22Rv1 (cell line): ENCODE data around the gene USP48.

Source experiments
- CTCF ChIP-seq: fragments of 450-650 bp; IDR thresholded peaks from 2 replicates; pipeline ENCODE4 v1.5.1; 2017; ENCODE audit warnings: mild to moderate bottlenecking
- ZFX ChIP-seq: fragments of 450-650 bp; IDR thresholded peaks from 2 replicates; pipeline ENCODE4 v1.6.1; 2017; ENCODE audit warnings: antibody characterized with exemption, borderline replicate concordance

GRCh38 chr1:21639594-21640041, 143.3 kb downstream of the USP48 start:
- no peak for TF ChIP-seq CTCF
- TF ChIP-seq ZFX, result no peak
